Osteocyte (in vitro differentiated cells): ENCODE data around the gene CCDC74B. TPM values are rescaled to one million over a fixed set of nuclear protein-coding genes. Genes with fewer than 3 reads are reported as not detected.

Experiments used
- total RNA-seq: library from RNA; stranded (reverse); gene quantifications from 2 replicates; pipeline ENCODE4 v1.2.1, GENCODE V29; 2021

Gene CCDC74B
- total RNA-seq, 1 donor from 2014 or later = 2.2 TPM

Other genes starting within 250 kb of the CCDC74B start
- not detected in 2 replicates for gene RAB6C, start 165.4 kb downstream of the CCDC74B start, total RNA-seq
- 0.30 TPM in 1 of 2 replicates, not detected in the other for gene POTEF, start 15.9 kb downstream of the CCDC74B start, total RNA-seq
- gene SMPD4, start 36.5 kb upstream of the CCDC74B start, total RNA-seq = 64.8 and 67.0 TPM in 2 replicates
- 253 and 281 TPM in 2 replicates for gene MZT2B, start 37.1 kb upstream of the CCDC74B start, total RNA-seq
- gene TUBA3E, start 53.3 kb upstream of the CCDC74B start, total RNA-seq = not detected in 2 replicates
- gene IMP4, start 197.8 kb upstream of the CCDC74B start, total RNA-seq = 46.4 and 48.5 TPM in 2 replicates
- 30.2 and 31.5 TPM in 2 replicates for gene PTPN18, start 210.9 kb upstream of the CCDC74B start, total RNA-seq